ENCODE measurements around the gene SMIM12. TPM values are rescaled to one million over a fixed set of nuclear protein-coding genes. Genes with fewer than 3 reads are reported as not detected.
A peak's percentile ranks its signal among the peaks of the same experiment; 100 is the strongest.

The SMIM12 gene, protein sequence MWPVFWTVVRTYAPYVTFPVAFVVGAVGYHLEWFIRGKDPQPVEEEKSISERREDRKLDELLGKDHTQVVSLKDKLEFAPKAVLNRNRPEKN
- 7.7 TPM for total RNA-seq

DNA sequence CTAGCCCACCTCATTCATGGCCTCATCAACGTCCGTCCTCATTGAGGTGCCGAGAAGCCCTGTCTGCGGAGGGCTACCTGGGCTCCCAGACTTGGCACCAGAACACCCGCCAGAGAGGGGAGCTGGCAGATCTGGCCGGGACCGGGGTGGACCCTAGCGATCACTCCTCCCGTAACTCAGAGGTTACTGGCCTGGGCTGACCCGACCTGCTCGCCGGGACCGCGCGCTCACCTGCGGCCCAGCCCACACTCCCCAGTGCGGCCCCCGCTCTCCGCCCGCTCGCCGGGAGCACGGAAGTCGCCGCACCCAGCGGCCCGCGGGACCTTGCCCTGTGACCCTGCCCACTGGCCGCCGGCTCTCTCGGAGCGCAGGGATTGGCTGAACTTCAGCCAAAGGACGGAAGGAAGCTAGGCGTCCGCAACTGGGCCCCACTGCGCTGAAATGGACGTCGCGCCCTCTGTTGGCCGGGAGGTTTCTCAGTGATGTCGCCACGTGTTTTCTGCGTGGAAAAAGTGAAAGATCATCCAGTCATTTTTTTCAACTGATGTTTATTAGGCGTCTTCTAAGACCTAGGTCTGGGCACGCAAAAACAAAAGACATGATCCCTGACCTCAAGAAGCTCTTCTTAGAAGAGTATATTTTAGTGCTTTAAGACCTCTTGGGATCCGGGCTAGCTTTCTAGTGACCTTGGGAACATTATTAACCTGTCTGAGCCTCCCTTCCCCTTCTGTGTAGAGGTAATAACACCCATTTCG, at the start of gene SMIM12:
Gene SMIM12, minus strand, starts transcription at position 304 of the 755 bp plus-strand sequence. CDS start 3,772 bp downstream, outside the sequence.
- DNase-seq (ENCODE audit: low spot score in 2 of 2) = peak; percentile 95 to 96
- FAIRE-seq = peak; percentile 30

DNA sequence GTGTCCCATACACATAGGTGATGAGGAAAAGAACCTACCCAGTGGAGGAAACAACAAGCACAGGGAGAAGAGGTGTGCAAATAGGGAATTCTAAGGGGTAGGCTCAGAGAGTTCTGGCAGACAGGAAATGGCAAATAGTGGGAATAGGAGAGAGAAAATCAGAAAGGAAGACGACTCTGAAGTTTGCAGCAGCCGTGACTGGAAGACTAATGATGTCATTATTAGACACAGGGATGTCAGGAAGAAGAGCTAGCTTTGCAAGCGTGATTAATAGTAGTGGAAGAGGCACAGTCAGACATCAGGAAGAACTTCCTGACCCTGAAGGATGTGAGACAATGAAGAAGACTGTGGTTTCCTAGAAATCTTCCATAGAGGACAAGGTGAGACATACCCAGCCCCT, 48.8 kb upstream of the SMIM12 start:
- no peak for FAIRE-seq
- no peak for DNase-seq (ENCODE audit: low spot score in 2 of 2)

DNA sequence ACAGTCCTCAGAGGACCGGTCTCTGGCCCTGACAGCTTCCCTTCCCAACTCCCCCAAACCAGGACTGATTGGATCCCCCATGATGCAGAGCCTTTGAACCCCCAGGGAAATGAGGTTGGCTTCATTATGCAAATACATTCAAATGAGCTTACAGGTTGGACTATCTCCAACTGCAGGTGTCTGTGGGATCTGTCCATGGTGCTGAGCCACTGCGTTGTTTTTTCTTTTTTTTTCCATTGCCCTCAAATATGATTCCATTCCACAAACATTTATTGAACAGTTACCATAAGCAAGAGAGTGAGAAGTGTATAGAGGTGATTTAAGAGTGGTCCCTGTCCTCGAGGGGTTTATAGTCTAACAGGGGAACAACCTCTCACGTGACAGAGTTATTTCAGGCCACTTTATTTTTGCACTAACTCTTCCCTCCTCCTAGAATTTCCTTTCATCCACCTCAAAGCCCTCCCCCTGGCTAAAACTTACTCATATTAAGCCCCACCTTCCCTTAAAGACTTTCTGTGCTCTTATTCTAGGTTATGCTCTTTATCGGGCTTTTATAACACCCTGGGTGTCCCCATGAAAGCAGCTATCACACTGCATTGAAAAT, 48.0 kb upstream of the SMIM12 start:
- FAIRE-seq = no peak
- DNase-seq (ENCODE audit: low spot score in 2 of 2) = no peak

DNA sequence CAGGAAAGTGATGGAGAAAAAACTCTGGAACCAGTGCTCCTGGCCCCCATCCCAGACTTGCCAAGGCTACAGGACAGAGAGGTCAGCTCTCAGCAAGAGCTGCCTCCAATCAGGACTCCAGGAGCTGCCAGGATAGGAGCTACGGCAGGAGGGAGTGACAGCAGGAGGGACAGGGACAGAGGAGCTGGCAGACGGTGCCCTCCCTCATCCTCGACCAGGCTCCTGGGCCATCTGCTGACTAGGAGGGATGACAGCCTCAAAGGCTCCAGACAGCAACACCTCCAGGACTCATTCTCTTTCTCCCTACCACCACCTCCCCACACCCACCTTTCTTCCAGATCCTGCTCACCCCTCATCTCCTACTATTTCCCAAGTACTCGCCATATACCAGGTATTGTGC, 47.2 kb upstream of the SMIM12 start:
- no peak for DNase-seq (ENCODE audit: low spot score in 2 of 2)
- no peak for FAIRE-seq

DNA sequence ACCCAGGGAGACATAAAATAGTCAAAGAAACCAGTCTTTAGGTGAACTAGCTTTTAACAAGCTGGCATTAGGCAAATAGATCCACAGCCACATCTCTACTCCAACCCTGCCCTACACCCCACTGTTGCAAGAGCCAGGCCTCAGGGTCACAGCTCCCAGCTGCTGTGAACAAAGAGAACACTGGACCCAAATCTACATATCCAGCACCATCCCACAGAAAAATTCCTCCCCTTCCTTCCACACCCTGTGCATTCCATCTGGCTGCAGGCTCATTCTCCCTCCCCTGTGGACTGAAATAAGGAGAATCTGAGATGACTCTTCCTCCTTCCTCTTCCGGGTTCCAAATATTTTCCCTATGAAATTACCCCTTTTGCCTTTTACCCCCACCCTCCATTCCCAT, 46.7 kb upstream of the SMIM12 start:
- DNase-seq (ENCODE audit: low spot score in 2 of 2) (no peak), FAIRE-seq (no peak)

DNA sequence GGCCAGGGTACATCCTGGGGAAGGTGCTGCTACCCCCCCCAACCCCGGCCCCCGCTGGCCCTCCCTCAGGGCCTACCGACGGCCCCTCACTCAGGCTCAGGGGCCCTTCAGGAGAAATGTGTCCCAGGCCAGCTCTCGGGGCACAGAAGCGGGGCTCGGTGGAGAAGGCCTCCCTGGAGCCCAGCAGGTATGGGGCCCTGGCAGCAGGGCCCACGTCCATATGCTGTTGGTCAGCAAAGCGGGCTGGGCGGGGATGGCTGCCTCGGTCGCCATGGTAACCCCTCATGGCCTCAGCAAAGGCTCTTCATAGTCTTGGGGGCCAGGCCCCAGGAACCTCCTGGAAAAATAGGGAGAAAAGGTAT, 45.5 kb upstream of the SMIM12 start:
- no peak for DNase-seq (ENCODE audit: low spot score in 2 of 2)
- FAIRE-seq = no peak

DNA sequence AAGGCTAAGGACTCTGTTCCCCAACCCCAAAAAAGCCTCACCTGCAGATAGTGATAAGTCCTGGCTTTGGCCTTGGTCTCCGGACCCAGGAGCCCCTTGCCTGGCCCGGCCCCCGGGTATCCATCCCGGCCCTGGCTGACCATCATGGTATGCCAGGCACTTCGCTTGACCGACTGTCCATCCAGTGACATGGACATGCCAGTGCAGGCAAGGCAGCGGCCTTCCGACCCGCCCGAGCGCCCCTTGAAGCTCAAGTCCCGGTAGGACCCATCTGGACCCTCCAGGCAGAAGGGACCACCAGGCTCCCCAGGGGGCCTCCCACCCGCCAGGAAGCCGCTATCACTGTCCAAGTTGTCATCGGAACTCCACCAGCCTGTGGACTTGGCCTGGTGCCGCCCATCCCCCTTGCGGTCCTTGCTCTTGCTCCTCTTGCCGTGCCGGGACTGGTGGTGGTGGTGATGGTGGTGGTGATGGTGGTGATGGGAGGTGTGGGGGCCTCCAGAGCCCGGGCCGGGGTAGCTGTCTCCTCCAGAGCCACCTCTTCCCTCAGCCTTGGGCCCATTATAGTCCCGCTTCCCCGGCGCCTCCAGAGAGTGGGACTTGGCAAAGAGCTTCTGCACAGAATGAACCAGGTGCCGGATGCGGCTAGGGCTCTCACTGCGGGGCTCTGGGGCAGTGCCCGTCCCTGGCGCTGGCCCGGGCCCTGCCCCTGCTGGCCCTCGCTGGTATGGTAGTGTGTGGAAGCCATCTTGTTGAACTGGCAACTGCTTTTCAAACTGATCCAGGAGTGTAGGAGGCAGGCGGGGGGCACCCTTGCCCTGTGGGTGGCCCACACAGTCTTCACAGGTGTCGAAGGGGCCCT, 44.9 kb upstream of the SMIM12 start:
- DNase-seq (ENCODE audit: low spot score in 2 of 2) (no peak), FAIRE-seq (no peak)

DNA sequence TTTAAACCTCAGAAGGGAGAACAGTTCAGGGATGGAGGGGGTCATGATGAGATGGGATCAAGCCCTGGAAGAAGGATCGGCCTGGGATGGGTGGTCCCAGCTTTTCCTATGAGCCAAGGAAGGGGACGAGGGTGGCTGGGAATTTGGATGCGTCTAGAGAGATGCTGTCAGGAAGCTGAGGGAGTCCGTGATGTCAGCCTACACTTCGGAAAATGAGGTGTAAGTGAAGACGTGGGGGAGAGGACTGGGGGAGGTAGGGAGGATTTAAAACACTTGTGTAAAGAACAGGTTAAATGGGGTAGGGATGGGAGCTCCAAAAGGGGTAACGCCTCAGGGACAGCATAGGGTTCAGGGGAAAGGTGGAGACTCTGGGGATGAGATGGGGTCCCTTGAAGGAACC, 42.4 kb upstream of the SMIM12 start:
- DNase-seq (ENCODE audit: low spot score in 2 of 2) (no peak), FAIRE-seq (no peak)

DNA sequence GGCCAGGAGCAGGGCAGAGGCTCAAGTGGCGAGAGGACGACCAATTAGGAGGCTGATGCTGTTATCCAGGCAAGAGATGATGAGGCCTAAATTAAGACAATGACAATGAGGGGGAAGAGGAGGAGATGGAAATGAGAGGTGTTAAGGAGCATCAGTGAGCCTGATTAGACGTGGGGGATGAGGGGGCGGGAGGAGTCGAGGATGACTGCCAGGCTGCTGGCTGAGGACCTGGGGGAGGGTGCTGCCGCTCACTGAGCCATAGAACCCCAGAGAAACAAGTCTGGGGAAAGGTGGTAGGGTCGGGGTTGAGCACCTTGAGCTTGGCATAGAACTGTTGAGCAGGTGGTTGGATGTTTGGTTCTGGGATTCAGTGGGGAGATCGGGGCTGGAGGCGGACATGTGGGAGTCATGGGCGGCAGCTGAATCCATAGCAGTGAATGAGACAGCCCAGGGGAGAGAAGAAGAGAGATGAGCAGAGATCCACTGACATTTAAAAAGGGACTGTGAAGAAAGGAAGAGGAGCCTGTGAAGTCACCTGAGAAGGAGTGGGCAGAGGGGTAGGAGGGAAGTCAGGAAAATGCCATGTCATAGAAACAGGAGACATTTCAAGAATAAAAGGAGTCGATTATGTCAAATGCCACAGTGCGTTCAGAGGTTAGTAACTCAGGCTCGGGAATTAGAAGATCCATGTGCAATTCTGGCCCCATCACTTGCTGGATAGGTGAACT, 41.4 kb upstream of the SMIM12 start:
- FAIRE-seq (no peak), DNase-seq (ENCODE audit: low spot score in 2 of 2) (no peak)

DNA sequence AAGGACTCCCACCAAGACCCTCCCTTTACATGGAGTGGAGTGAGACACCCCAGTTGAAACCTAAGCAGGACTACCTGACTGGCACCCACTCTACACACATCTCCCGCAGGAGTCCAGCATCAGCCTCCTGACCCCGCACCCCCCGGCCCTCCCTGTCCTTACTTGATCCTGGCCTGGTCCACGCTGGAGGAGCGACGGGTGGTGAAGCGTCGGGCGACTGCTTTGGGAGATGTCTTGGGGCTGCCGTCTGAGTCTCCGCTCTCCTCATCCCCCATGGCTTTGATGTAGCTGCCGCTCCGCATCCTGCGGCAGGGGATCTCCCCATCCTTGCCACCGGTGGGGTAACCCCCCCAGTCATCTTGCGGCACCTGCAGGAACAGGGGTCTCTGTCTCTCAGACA, 40.4 kb upstream of the SMIM12 start:
- FAIRE-seq = no peak
- DNase-seq (ENCODE audit: low spot score in 2 of 2) = no peak

DNA sequence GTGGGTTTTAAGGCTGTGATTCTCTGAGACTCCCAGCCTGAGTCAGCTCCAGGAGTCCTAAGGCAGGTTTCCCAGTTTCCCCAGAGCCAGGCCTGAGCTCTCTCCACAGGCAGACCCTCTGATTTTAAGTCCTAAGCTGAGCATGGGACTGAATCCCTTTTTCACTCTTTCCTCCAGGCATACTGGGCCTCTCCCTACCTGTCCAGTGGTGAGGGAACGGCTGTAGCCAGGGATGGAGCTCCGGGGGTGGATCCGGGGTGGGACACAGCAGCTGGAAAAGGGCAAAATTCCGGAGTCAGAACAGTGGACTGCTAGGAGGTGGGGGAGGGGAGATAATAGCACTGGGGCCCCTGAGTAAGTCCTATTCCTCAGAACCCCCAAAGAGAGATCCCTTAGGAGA, 39.9 kb upstream of the SMIM12 start:
- no peak for DNase-seq (ENCODE audit: low spot score in 2 of 2)
- FAIRE-seq = no peak

DNA sequence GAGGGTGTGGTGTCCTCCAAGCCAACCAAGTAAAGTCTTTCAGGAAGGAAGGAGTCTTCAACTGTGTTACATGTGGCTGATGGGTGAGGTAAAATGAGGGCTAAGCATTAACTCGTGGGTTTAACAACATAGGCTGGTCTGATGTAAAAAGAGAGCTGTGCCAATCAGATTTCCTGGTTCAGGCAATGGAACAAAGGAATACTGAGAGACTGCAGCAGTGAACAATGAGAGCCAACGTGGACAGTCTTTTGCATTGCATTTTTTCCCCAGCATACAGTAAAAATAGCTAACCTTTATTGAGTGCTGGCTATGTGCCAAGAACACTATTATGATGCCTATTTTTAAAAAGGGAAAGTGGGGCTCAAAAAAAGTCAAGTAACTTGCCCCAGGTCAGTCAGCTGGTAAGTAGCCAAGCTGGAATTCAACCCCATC, 38.8 kb upstream of the SMIM12 start:
- FAIRE-seq (no peak), DNase-seq (ENCODE audit: low spot score in 2 of 2) (no peak)

DNA sequence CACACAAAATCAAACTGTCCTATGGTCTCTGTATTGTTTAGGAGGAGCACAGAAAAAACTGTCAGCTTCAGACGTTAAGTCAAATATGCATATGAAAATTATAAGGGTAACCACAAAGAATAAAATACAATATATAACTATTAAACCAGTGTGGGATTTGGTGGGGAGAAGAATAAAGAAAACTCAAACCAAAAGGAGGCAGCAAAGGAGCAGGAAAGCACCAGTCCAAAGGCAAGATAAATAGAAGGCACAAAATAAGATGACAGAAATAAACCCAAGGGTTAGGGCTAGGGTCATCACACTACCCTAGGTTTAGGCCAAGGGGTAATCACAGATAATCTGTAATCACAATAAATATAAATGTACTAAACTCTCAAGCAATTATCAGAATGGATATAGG, 37.1 kb upstream of the SMIM12 start:
- no peak for DNase-seq (ENCODE audit: low spot score in 2 of 2)
- FAIRE-seq = no peak

DNA sequence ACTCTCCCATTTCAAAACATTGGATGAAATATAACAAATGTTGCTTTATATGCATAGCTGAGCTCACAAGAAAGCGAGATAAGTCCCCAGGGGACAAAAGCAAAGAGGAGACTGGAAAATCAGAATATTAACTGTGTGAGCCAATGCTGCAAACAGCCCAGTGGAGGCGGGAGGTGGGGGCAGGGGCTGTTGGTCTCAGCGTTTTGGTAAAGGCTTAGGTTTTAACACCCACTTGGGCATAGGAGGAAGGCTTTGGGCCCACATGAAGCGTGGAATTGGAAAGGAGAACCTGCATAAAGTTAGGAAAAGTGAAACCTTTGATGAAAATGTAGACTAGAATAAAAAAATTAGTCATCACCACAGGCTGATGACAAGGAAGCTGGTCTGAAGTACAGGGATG, 30.2 kb upstream of the SMIM12 start:
- DNase-seq (ENCODE audit: low spot score in 2 of 2) (no peak), FAIRE-seq (no peak)

DNA sequence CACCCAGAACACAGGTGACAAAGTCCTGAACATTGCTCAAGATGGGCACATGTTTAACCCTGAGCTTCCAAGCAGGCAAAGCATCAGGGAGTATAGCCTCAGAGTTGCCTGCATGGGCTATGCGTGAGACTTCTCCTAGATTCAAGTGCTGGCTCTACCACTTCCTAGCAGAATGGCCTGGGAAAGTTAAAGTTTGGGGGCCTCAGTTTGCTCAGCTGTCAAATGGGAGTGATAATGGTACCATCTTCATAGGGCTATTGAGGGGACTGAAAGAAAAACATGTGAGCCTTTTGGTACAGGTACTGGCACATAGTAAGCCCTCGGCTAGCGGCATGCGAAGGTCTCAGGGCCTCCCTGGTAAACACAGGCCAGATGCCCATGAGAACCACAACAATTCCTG, 28.0 kb upstream of the SMIM12 start:
- no peak for FAIRE-seq
- DNase-seq (ENCODE audit: low spot score in 2 of 2) = no peak

DNA sequence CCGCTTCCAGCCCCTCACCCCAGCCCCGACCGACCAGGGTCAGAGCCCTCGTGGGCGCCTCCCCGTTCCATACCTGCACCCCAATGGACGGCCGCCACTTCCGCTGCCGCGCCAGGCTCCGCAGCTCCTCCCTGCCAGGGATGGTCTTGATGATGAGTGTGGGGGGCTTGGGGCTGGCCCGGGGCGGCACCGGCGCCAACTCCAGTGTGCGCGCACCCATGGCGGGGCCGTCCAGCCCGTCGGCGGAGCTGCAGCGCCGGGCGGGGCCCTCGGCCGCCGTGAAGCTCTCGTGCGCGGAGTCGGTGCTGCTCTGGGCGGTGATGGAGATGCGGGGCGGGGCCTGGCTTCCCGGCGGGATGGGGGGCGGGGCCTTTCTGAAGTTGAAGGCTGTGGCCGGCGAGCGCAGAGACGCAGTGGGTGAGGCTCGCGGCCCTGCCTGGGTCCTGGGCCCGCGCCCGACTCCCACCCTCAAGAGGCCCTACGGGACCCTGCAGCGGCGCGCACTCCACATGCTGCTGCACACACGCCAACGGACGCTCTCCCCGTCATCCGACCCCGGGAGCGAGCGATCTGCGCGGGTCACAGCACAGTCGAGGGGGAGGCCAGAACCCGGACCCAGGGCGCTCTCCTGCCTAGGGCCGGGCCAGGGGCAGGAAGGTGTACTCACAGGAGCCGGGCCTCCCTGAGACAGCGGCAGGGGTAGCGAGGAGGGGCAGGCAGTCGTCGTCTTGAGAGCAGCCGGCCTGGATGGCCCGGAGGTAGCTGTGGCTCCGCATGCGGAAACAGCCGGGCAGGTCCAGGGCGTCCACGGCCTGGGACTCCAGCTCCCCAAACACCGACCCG, 26.1 kb upstream of the SMIM12 start:
- DNase-seq (ENCODE audit: low spot score in 2 of 2) = no peak
- no peak for FAIRE-seq

DNA sequence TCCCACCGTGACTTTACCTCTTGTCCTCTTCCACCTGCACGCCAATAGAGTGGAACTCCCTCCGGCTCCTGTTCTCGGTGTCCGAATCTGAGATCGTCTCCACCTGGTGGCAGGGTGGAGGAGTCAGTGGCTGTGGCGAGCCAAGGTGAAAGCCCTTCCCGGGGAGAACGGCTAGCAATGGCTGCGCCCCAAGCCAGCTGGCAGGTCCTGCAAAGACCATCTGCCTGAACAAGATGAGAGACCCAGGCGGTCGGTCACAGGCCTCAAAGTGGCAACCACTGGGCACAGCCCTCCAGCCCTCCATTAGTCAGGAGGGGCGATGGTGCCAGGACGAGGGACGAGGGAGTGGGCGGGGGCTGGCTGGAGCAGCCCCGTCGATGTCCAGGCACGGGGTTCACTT, 25.4 kb upstream of the SMIM12 start:
- no peak for FAIRE-seq
- no peak for DNase-seq (ENCODE audit: low spot score in 2 of 2)

DNA sequence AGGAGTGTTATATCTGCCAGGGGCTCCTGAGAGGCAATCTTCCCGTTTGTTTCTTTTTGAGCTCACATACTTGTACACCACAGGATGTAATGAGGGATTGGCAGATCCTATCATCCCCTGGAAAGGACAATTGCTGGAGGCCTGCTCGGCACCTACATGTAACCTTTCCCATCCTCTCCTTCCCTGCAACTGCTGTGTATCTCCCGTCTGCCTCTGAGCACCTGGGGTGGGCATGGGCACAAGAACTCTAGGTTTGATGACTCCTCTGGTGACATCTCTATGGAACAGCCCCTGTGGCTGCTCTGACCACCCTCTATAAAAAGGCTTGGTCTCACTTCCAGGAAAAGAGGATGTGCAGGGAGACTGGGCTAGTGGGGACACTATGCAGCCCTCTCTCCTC, 25.0 kb upstream of the SMIM12 start:
- DNase-seq (ENCODE audit: low spot score in 2 of 2) (no peak), FAIRE-seq (no peak)

DNA sequence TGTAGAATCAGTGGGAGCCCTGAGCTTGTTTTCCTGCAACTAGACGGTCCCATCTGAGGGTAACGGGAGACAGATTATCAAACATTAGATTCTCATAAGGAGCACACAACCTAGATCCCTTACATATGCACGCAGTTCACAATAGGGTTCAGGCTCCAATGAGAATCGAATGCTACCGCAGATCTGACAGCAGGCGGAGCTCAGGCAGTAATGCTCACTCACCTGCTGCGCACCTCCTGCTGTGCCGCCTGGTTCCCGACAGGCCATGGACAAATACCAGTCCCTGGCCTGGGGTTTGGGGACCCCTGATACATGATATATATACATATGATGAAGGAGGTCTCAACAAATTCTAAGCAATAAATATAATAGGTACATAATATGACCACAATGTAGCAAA, 19.7 kb upstream of the SMIM12 start:
- no peak for DNase-seq (ENCODE audit: low spot score in 2 of 2)
- FAIRE-seq = no peak

DNA sequence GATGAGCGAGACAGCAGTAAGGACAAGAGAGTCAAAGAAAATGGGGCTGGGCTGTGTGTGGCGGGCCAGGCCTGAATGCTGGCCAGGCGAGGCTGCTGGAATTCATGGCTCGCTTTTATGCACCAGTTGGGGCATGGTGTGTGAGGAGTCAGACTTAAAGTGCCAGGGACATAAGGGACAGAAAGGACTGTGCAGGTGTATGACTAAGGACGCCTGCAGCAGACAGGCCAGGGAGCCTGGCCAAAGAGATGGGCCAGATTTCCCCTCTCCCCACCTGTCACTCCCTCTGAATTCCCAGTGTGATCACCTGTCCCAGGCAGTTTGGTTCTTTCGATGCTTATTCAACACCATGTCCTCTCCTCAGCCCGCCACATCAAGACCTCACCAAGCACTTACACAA, 16.9 kb upstream of the SMIM12 start:
- DNase-seq (ENCODE audit: low spot score in 2 of 2) (no peak), FAIRE-seq (no peak)
